AG04449 (cell line): ENCODE results near the gene FBXO48.
A peak's percentile ranks its signal among the peaks of the same experiment; 100 is the strongest.

ENCODE experiments used
- CTCF ChIA-PET: fragments of 350-600 bp; formaldehyde crosslinking; extraction: SDS; loops from one replicate; lab custom pipeline; 2021; ENCODE audit warnings: antibody characterized with exemption; lab: Yijun Ruan, JAX
- POLR2A ChIA-PET: fragments of 400-600, 350-600 bp; formaldehyde crosslinking; extraction: SDS; loops from one replicate; lab custom pipeline; 2020; ENCODE audit warnings: antibody characterized with exemption, inconsistent platforms; lab: Yijun Ruan, JAX
- DNase-seq: peaks from one replicate; pipeline ENCODE4 v3.0.0-alpha.2; 2010; ENCODE audit warnings: low read depth, low spot score
- H3K4me3 ChIP-seq: 2 replicates; pipeline ENCODE4 v1.5.1; 2011; ENCODE audit warnings: low read depth, mild to moderate bottlenecking, control low read depth, low read length
- TF ChIP-seq, protein P1 (sequence below): IDR thresholded peaks from one replicate; pipeline ENCODE4 v1.5.1; 2011; ENCODE audit warnings: mild to moderate bottlenecking, moderate library complexity, low read length, control low read depth, inconsistent platforms; ENCODE audit not compliant: insufficient read depth; ENCODE audit errors: missing control alignments

FBXO48 gene

DNA sequence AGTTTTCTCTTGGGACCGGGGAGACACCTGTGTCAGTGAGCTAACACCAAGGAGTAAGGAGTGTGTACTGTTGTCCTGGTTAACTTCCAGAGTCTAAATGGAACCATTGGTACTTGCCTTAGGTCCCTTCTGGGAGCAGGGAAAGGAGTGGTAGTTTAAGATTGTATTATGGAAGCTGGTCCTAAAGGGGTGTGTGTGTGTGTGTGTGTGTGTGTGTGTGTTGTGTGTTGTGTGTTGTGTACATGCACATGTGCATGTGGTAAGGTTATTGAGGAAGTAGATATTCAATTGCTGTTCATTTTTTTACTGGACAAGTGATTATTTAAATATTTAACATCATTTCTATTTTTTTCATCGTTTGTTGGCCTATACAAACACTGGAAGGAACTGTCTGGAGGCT, 1.7 kb upstream of the FBXO48 start:
- H3K4me3 ChIP-seq: no peak overlapping the region
- POLR2A ChIA-PET: no interaction called here
- TF ChIP-seq, protein P1, sequence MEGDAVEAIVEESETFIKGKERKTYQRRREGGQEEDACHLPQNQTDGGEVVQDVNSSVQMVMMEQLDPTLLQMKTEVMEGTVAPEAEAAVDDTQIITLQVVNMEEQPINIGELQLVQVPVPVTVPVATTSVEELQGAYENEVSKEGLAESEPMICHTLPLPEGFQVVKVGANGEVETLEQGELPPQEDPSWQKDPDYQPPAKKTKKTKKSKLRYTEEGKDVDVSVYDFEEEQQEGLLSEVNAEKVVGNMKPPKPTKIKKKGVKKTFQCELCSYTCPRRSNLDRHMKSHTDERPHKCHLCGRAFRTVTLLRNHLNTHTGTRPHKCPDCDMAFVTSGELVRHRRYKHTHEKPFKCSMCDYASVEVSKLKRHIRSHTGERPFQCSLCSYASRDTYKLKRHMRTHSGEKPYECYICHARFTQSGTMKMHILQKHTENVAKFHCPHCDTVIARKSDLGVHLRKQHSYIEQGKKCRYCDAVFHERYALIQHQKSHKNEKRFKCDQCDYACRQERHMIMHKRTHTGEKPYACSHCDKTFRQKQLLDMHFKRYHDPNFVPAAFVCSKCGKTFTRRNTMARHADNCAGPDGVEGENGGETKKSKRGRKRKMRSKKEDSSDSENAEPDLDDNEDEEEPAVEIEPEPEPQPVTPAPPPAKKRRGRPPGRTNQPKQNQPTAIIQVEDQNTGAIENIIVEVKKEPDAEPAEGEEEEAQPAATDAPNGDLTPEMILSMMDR: no peak
- no peak for DNase-seq
- CTCF ChIA-PET: interaction anchor here (0.8 to 2.5 kb wide), 6 partner anchors 12 to 456 kb away, joined by 3 to 11 read pairs (median 4); no protein-coding TSS in a partner anchor

DNA sequence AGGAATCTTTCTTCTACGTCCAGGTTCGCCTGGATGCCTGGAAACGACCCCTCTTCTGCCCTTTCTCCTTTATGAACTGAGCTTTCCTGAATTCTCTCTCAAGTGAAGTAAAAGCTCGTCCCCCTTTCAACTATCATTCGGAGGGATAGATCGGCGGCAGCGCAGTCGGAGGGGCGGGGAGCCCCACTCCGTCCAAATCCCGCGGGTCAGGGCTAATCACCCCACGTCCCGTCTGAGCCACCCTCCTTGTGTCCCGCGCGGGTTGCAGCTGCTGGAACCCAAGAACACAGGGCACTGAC, 367 bp downstream of the FBXO48 start:
- CTCF ChIA-PET: interaction anchor here (0.8 to 7.0 kb wide), 14 partner anchors 8 to 441 kb away, joined by 3 to 116 read pairs (median 4); partner anchors contain the start of gene C1D
- DNase-seq: no peak
- TF ChIP-seq, protein P1: no peak
- H3K4me3 ChIP-seq: peak overlapping the region; percentile 99
- POLR2A ChIA-PET: interaction anchor here (1.1 to 1.3 kb wide), 2 partner anchors 11 to 147 kb away, joined by 3 to 4 read pairs; partner anchors contain the start of gene CNRIP1

DNA sequence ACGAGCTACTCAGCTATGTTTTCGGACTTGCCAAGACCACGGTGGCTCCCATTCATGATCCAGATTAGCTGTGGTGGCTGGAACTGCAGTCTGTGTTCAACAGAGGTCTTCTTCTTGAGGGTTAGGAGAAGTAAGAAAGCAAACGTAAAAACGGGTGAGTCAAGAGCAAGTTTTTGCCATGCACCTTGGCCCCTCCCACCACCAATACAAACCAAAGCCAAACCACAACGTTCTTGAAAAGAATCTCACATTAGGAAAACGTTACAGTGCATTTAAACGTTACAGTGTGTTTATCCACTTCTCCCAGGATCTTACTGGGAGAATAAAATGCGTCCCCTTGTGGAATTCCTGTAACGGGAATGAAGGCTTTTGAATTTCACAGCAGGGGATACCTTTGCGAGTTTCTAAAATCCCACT, 725 bp downstream of the FBXO48 start:
- ChIA-PET POLR2A (interaction anchor here (1.3 kb wide), 1 partner anchor 147 kb away, joined by 4 read pairs; the partner anchor contains the start of gene CNRIP1), CTCF (interaction anchor here (0.9 to 7.0 kb wide), 17 partner anchors 7 to 840 kb away, joined by 3 to 116 read pairs (median 6); partner anchors contain the start of gene C1D)
- no peak for DNase-seq
- peak overlapping the region; percentile 99 for H3K4me3 ChIP-seq
- TF ChIP-seq, protein P1: peak; percentile 9

DNA sequence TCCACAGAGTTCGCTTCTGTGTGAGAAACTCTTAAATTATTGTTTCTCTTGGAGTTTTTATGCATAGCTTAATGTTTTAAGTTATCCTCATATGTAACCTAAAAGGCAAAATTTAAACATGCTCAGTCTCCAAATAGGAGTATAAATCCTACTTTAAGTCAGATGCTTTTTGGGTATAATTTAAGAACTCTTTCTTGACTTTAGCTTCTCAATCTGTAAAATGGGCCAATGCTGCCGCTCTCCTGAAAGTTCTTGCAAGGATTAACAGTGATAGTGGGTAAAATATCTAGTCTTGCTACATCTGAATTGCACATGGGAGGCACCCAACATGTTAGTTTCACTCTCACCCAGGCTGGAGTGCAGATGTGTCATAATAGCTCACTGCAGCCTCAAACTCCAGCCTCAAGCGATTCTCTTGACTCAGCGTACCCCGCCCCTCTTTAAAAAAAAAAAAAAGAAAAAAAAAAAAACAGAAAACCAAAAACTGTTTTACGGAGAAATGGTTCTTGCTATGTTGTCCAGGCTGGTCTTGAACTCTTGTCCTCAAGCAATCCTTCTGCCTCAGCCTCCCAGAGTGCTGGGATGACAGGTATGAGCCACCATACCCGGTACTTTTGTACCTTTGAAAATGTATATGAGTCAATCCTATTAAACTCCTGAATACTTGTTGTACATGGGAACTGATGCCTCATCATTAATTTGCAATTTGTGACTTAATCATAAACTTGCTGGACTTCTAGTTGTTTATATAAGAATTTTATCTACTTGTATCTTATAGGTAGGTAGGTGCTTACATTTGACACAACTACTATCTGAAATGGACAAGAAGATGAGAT, 1.8 kb downstream of the FBXO48 start:
- POLR2A ChIA-PET: no interaction called here
- CTCF ChIA-PET: interaction anchor here (0.9 to 7.0 kb wide), 18 partner anchors 9 to 841 kb away, joined by 3 to 116 read pairs (median 11); partner anchors contain the start of gene C1D
- no peak for DNase-seq
- TF ChIP-seq, protein P1: no peak
- no peak overlapping the region; the same call in 1 of the 2 replicates for H3K4me3 ChIP-seq

DNA sequence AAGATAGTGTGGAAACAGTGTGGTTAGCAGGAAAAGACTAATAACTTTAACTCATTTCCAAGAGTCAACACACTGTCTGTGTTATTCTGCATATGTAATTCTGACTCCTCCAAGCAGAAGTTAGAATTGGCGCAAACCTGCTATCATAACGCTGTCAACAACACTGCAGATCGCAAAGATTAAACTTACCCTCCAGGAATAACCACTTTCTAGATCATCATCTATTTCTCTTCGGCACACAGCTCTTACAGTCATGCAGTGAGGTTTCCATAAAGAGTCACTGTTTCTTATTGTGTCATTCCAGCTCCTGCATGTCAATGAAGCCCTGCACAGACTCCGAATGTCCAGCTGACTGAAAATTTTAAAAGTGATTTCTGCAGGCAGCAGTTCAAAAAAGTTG, 2.4 kb downstream of the FBXO48 start:
- no peak for DNase-seq
- TF ChIP-seq, protein P1: no peak
- POLR2A ChIA-PET: no interaction called here
- no peak overlapping the region for H3K4me3 ChIP-seq
- CTCF ChIA-PET: interaction anchor here (0.9 to 7.0 kb wide), 17 partner anchors 8 to 473 kb away, joined by 3 to 116 read pairs (median 12); no protein-coding TSS in a partner anchor
